OCI-LY3 (cell line): ENCODE results near the gene SLC5A3.

Source experiments
- CTCF ChIP-seq: fragments of 200-600, 300-600 bp; sonication (generic); IDR thresholded peaks from 2 replicates; pipeline ENCODE4 v1.5.1; 2014; ENCODE audit warnings: antibody characterized with exemption, low read length, low read depth
- EZH2phosphoT487 ChIP-seq: fragments of 200-600 bp; shearing (Covaris generic); IDR thresholded peaks from 2 replicates; pipeline ENCODE4 v1.6.1; 2018; ENCODE audit warnings: antibody characterized with exemption, mixed run types, low read depth

GRCh38 chr21:34035619-34036354, 37.6 kb upstream of the SLC5A3 start:
- TF ChIP-seq CTCF (no peak), EZH2phosphoT487 (no peak)
